ENCODE data around the gene FERMT2. TPM values are rescaled to one million over a fixed set of nuclear protein-coding genes. Genes with fewer than 3 reads are reported as not detected.
A peak's percentile ranks its signal among the peaks of the same experiment; 100 is the strongest.

Gene FERMT2
- total RNA-seq, 4 donors from 2014 or later = 364 to 398 (median 388) TPM

DNA sequence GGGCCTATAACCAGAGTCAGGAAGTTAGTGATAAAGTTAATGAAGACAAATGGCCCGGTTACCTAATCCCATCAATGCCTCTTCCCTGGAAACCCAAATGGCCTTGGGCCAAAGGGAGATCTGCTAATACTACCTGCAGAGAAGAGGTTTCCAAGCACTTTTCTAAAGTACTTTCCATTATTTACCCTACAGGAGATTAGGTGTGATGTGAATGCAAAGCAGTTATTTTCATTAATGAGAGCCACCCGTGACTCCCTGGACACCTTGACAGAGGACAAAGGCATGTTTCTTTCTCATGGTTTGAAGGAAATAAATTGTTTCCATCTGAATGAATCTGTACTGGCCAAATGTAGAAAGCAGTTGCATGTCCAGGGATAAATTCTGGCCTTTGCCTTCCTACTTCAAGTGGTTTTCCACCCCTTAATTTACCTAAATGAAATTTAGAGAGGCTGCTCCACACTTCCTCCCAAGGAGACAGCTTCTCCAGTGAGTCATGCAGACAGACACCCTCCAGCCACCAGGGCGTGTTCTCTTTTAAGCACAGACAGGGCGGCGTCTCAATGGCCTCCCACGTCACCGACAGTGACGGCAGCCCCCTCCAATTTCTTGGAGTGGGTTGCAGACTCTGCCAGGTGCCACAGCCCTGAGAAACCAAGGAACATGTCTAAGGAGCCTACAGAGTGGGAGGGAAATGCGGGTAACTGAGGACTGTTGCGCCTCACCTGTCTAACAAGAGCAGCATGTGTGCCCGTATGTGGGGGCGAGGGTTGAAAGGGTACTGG, 115.5 kb downstream of the FERMT2 start:
- 72 to 84% methylated on average over 5 to 6 of the region's 12 CpGs for WGBS, 2 donors (ENCODE audit: low coverage in 1 of 2)
- ATAC-seq = no peak
- H3K36me3 ChIP-seq = no peaks in the 10 kb centered on the region
- TF ChIP-seq POLR2AphosphoS5 (IDR thresholded peaks at IDR 0.05) (no peak), POLR2A (IDR thresholded peaks at IDR 0.05) (no peak), CTCF (IDR thresholded peaks at IDR 0.05) (no peak), EP300 (IDR thresholded peaks at IDR 0.05) (no peak)
- no peaks in the 10 kb centered on the region for H3K27me3 ChIP-seq
- no peak overlapping the region for H3K4me3 ChIP-seq
- H3K27ac ChIP-seq = peak overlapping the region in 1 of 4 donors; percentile 23
- H3K4me1 ChIP-seq = peaks cover 0 to 4% (median 0%) of the 10 kb centered on the region in 3 donors
- no peaks in the 10 kb centered on the region for H3K9me3 ChIP-seq

DNA sequence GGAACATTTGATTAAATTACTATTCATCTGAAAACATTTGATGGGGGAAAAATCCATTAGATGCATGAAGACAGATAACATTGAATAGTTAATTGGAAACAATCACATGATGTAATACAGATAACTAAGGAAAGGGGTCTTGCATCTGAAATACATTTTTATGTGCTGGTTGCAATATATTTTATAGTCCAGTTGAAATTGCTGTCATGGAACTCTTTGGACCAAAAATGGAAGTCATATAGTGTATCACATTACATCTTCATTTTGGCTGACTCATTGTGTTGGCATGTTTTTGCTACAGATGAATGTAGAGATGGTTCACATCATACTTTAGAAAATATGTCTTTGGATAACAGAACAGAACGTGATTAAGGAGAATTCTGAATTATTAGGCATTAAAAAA, 116.4 kb downstream of the FERMT2 start:
- H3K27ac ChIP-seq = no peak overlapping the region
- peaks cover 0 to 4% (median 3%) of the 10 kb centered on the region in 3 donors for H3K4me1 ChIP-seq
- TF ChIP-seq EP300 (IDR thresholded peaks at IDR 0.05) (no peak), POLR2AphosphoS5 (IDR thresholded peaks at IDR 0.05) (no peak), CTCF (IDR thresholded peaks at IDR 0.05) (no peak), POLR2A (IDR thresholded peaks at IDR 0.05) (no peak)
- no peaks in the 10 kb centered on the region for H3K27me3 ChIP-seq
- WGBS, 2 donors (ENCODE audit: low coverage in 1 of 2) = 38 to 40% methylated on average over 1 of the region's 1 CpG
- no peak overlapping the region for H3K4me3 ChIP-seq
- H3K9me3 ChIP-seq = no peaks in the 10 kb centered on the region
- no peak for ATAC-seq
- no peaks in the 10 kb centered on the region for H3K36me3 ChIP-seq

DNA sequence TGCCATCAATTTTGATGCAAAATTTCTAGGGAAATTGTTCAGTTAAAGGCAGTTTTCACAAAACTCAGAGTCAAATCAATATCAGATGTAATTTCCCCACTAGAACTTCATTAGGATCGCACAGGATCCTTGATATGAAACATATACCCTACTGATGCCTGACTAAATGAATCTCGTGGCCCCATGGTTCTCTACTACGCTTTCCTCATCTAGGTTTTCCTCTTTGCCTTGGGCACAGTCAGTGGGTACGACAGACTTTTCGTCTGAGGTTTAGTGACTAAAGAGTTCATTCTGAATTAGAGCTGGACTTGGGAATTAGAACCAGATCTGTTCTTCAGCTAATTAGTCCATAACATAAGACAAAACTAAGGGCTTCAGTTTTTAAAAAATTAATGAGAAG, 117.0 kb downstream of the FERMT2 start:
- H3K27me3 ChIP-seq = no peaks in the 10 kb centered on the region
- no peaks in the 10 kb centered on the region for H3K36me3 ChIP-seq
- no peak for ATAC-seq
- H3K4me3 ChIP-seq = no peak overlapping the region
- no peak overlapping the region for H3K27ac ChIP-seq
- peaks cover 0 to 9% (median 4%) of the 10 kb centered on the region in 3 donors for H3K4me1 ChIP-seq
- TF ChIP-seq POLR2A (IDR thresholded peaks at IDR 0.05) (no peak), POLR2AphosphoS5 (IDR thresholded peaks at IDR 0.05) (no peak), EP300 (IDR thresholded peaks at IDR 0.05) (no peak), CTCF (IDR thresholded peaks at IDR 0.05) (no peak)
- H3K9me3 ChIP-seq = no peaks in the 10 kb centered on the region
- 92 to 93% methylated on average over 2 to 5 of the region's 5 CpGs for WGBS, 2 donors (ENCODE audit: low coverage in 1 of 2)

DNA sequence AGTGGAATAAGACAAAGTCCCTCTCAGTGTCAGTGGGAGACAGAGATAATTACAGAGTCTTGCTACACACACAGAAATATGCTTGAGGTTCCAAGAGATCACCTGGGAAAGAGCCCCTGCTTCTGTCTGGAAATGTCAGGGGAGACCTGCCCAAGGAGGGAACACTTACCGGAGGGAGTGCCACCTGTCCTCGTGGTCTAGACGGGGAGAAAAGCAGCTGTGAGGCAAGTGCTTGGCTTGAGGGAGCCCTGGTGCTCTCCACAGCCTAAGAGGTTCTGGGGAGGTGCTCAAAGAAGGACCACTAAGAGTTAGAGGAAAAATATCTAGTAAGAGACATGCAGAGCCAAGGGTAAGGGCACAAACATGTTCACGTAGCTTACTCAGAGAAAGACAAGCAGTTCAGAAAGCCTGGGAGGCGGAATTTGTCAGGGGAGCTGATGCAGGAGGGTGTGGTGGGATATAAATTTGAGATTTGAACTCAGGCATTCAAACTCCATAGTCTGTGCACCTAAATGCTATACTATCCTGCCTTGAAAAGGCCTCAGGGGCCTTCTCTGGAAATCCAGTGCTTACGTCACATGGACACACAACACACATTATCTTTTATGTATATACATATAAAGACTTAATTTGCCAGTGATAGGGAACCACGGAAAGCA, 121.2 kb downstream of the FERMT2 start:
- no peaks in the 10 kb centered on the region for H3K27me3 ChIP-seq
- H3K9me3 ChIP-seq = no peaks in the 10 kb centered on the region
- H3K27ac ChIP-seq = peak overlapping the region in 1 of 4 donors; percentile 31
- peaks cover 0 to 21% (median 0%) of the 10 kb centered on the region in 3 donors for H3K4me1 ChIP-seq
- WGBS, 2 donors (ENCODE audit: low coverage in 1 of 2) = 88% methylated on average over 4 to 7 of the region's 7 CpGs
- H3K4me3 ChIP-seq = no peak overlapping the region
- ATAC-seq = no peak
- no peaks in the 10 kb centered on the region for H3K36me3 ChIP-seq
- TF ChIP-seq POLR2A (IDR thresholded peaks at IDR 0.05) = no peak
- no peak for TF ChIP-seq CTCF (IDR thresholded peaks at IDR 0.05)
- TF ChIP-seq POLR2AphosphoS5 (IDR thresholded peaks at IDR 0.05) = no peak
- TF ChIP-seq EP300 (IDR thresholded peaks at IDR 0.05) = no peak

DNA sequence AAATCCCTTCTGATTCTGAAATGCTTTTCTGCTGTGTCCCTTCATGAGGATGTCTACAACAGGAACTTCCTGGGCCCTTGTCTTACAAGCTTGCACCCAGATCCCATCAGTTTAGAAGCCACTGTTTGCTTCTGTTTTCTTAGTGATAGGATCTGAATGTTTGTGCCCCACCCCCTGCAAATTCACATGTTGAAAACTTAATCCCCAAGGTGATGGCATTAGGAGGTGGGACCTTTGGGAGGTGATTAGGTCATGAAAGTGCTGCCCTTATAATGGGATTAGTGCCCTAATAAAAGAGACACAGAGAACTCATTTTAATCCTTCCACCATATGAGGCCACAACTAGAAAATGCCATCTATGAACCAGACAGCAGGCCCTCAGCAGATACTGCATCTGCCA, 123.4 kb downstream of the FERMT2 start:
- no peak for ATAC-seq
- H3K27ac ChIP-seq = no peak overlapping the region
- TF ChIP-seq CTCF (IDR thresholded peaks at IDR 0.05) (no peak), POLR2A (IDR thresholded peaks at IDR 0.05) (no peak), EP300 (IDR thresholded peaks at IDR 0.05) (no peak), POLR2AphosphoS5 (IDR thresholded peaks at IDR 0.05) (no peak)
- no peaks in the 10 kb centered on the region for H3K9me3 ChIP-seq
- no peak overlapping the region for H3K4me3 ChIP-seq
- H3K4me1 ChIP-seq = peaks cover 0 to 26% (median 0%) of the 10 kb centered on the region in 3 donors
- H3K36me3 ChIP-seq = no peaks in the 10 kb centered on the region
- H3K27me3 ChIP-seq = no peaks in the 10 kb centered on the region
